Erythroblast (primary cell): ENCODE results near the gene ZNF277.
"Not testable (repeated sequence)": the region's sequence is repeated elsewhere in the genome, so short reads cannot be mapped to it uniquely, and the experiment has no call there.

ENCODE experiments used
- DNase-seq, 2 experiments: peaks; one replicate each; lab custom pipeline; 2025; lab: John Stamatoyannopoulos, UW
- GATA1 ChIP-seq: IDR thresholded peaks from 2 replicates; pipeline ENCODE4 v1.6.1; 2011; ENCODE audit warnings: low read depth, mild to moderate bottlenecking, control low read depth, low read length, moderate library complexity
- POLR2A ChIP-seq: IDR thresholded peaks from 2 replicates; pipeline ENCODE4 v1.6.1; 2011; ENCODE audit warnings: mild to moderate bottlenecking, low read length

The ZNF277 gene

GRCh38 chr7:112293416-112293815 is 86.9 kb downstream of the ZNF277 start:
- TF ChIP-seq GATA1, result no peak
- no peak for TF ChIP-seq POLR2A
- no peak for DNase-seq

GRCh38 chr7:112296432-112296831 is 89.9 kb downstream of the ZNF277 start:
- DNase-seq, result no peak
- TF ChIP-seq GATA1 (no peak), POLR2A (no peak)

- no peak for DNase-seq
- TF ChIP-seq GATA1 (no peak), POLR2A (no peak)
These were observed 91.2 kb downstream of the ZNF277 start for GRCh38 chr7:112297681-112298080.

- DNase-seq, result no peak
- no peak for TF ChIP-seq POLR2A
- TF ChIP-seq GATA1, result no peak
These were observed 92.1 kb downstream of the ZNF277 start for GRCh38 chr7:112298543-112299100.

- TF ChIP-seq GATA1 (no peak), POLR2A (no peak)
- no peak for DNase-seq
These were observed 93.6 kb downstream of the ZNF277 start for GRCh38 chr7:112300072-112300471.

- no peak for DNase-seq
- no peak for TF ChIP-seq GATA1
- no peak for TF ChIP-seq POLR2A
These were observed 94.4 kb downstream of the ZNF277 start for GRCh38 chr7:112300831-112301407.

GRCh38 chr7:112302566-112302965 is 96.1 kb downstream of the ZNF277 start:
- no peak for DNase-seq
- TF ChIP-seq GATA1 (no peak), POLR2A (no peak)

GRCh38 chr7:112306903-112307302 is 100.4 kb downstream of the ZNF277 start:
- DNase-seq, result no peak
- TF ChIP-seq GATA1 (no peak), POLR2A (no peak)

GRCh38 chr7:112307506-112307905 is 101.0 kb downstream of the ZNF277 start:
- DNase-seq, result no peak
- TF ChIP-seq GATA1 (no peak), POLR2A (no peak)

- no peak for DNase-seq
- no peak for TF ChIP-seq GATA1
- TF ChIP-seq POLR2A, result no peak
These were observed 102.5 kb downstream of the ZNF277 start for GRCh38 chr7:112308974-112309373.

GRCh38 chr7:112316803-112317202 is 110.3 kb downstream of the ZNF277 start:
- DNase-seq, result not testable (repeated sequence)

GRCh38 chr7:112322070-112322469 is 115.6 kb downstream of the ZNF277 start:
- TF ChIP-seq POLR2A (no peak), GATA1 (no peak)
- DNase-seq, result no peak

GRCh38 chr7:112327566-112327965 is 121.1 kb downstream of the ZNF277 start:
- no peak for TF ChIP-seq GATA1
- no peak for TF ChIP-seq POLR2A
- no peak for DNase-seq

GRCh38 chr7:112331492-112331891 is 125.0 kb downstream of the ZNF277 start:
- no peak for TF ChIP-seq GATA1
- no peak for DNase-seq

- DNase-seq, result no peak
- TF ChIP-seq GATA1, result no peak
These were observed 127.9 kb downstream of the ZNF277 start for GRCh38 chr7:112334366-112334765.
